Urinary bladder (tissue), 4 donors: Measurements from ENCODE around the gene CDH8. TPM values are rescaled to one million over a fixed set of nuclear protein-coding genes. Genes with fewer than 3 reads are reported as not detected.
"Not testable (repeated sequence)": the region's sequence is repeated elsewhere in the genome, so short reads cannot be mapped to it uniquely, and the experiment has no call there.

Source experiments
- DNase-seq: peaks from one replicate; pipeline ENCODE4 v3.0.0-alpha.2; 2015; ENCODE audit errors: extremely low spot score
- H3K27ac ChIP-seq: one replicate; pipeline ENCODE4 v1.5.1; 2013; ENCODE audit warnings: low read depth, mild to moderate bottlenecking, moderate library complexity
- H3K36me3 ChIP-seq: one replicate; pipeline ENCODE4 v1.6.1; 2013; ENCODE audit warnings: mild to moderate bottlenecking, moderate library complexity; ENCODE audit not compliant: insufficient read depth
- H3K4me1 ChIP-seq: one replicate; pipeline ENCODE4 v1.6.1; 2013; ENCODE audit warnings: mild to moderate bottlenecking, moderate library complexity; ENCODE audit not compliant: insufficient read depth
- H3K4me3 ChIP-seq: one replicate; pipeline ENCODE4 v1.5.1; 2013; ENCODE audit warnings: low read depth, low read length
- WGBS: extraction: QIAGEN DNeasy Blood & Tissue Kit; methylation state at CpG from one replicate; pipeline ENCODE4 v1.1.7; 2013; 5-methylcytosine and 5-hydroxymethylcytosine counted together
- polyA plus RNA-seq: library from polyadenylated mRNA; stranded (reverse); fragments of 200-250 nt; gene quantifications from one replicate; pipeline ENCODE4 v1.2.3, GENCODE V29; 2013
- total RNA-seq: library from RNA; depleted of rRNA; stranded (reverse); fragments of >200 nt; gene quantifications from one replicate; pipeline ENCODE4 v1.2.3, GENCODE V29; 2014
- donor health status: healthy with polysubstance abuse.
- donor health status: healthy.

Gene CDH8
- total and polyA plus RNA-seq, 2 donors, result 0.51 to 8.9 TPM

DNA sequence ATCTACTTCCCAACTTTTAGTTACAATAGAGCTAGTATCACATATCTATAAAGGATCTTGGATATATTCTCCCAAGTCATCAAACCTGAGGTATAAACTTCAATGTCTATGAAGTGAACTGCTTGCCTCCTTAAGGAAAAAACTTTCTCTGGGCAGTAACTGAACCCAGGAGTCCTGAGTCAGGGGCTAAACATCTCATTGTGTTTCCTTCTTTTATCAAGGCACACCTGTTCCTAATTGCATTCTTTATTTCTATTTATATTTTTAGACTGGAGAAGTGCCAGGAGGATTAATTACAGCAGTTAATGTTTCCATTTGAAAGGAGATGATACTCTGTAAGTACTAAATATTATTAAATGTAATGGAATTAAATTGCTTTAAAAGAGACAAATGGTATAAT, 98.6 kb downstream of the CDH8 start:
- no peaks in the 10 kb centered on the region for H3K4me1 ChIP-seq
- H3K27ac ChIP-seq, result no peak overlapping the region
- H3K36me3 ChIP-seq, result no peaks in the 10 kb centered on the region
- no peak overlapping the region for H3K4me3 ChIP-seq
- DNase-seq, result no peak

DNA sequence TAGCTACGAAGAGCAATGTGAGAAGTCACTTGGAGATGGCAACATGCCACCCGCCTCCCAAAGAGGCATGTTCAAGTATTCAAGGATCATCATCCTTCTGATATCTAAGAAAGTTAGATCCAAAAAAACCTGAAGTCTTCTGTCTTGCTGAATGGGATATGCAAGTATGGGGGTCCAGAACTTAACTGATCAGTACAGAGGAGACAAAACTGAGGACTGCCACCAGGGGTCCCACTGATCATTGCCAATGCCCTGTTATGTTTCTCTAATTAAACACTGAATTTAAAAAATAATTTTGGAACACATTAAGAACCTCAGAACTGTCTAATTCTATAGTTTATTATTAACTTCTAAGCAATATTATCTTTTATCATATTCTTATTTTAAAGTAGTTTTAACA, 99.7 kb downstream of the CDH8 start:
- WGBS, result 82% methylated on average over 2 of the region's 2 CpGs
- no peak for DNase-seq
- no peaks in the 10 kb centered on the region for H3K36me3 ChIP-seq
- H3K4me1 ChIP-seq, result no peaks in the 10 kb centered on the region
- no peak overlapping the region for H3K27ac ChIP-seq
- H3K4me3 ChIP-seq, result no peak overlapping the region

DNA sequence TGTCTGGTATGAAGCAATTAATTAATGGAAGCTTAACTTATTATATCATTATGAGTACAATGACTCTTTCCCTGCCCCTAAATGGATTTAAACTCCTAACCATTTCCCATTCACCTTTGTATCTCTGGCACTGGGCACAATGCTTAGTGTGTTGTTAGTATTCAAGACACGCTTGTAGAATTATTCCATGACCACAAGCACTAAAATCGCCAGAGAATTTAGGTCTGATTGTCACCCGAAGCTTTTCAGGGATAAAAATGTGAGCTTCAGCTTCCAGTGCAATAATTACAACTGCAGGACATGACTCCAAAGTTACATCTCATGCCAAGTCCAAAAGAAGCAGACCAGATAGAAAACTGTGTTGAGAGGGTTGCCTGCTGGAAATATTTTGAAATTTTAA, 101.6 kb downstream of the CDH8 start:
- no peaks in the 10 kb centered on the region for H3K4me1 ChIP-seq
- no peak overlapping the region for H3K27ac ChIP-seq
- H3K4me3 ChIP-seq, result no peak overlapping the region
- H3K36me3 ChIP-seq, result no peaks in the 10 kb centered on the region
- DNase-seq, result no peak
- 54% methylated on average over 3 of the region's 3 CpGs for WGBS

DNA sequence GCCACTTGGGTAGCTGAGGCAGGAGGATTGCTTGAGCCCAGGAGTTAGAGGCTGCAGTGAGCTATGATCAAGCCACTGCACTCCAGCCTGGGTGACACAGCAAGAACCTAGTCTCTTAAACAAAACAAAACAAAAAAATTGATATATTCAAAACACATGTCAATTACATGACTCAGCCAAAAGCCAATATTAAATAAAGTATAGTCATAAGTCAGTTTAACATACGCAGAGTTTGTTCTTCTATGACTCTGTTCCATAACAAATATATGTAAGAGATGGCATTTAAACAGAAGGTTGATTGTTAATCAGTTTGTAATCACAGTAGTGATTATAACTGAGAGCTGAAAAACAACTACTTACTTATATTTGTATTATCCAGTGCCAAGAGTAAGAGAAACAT, 106.5 kb downstream of the CDH8 start:
- 80% methylated on average over 1 of the region's 1 CpG for WGBS
- Histone ChIP-seq H3K27ac (no peak overlapping the region), H3K4me3 (no peak overlapping the region), H3K36me3 (no peaks in the 10 kb centered on the region), H3K4me1 (no peaks in the 10 kb centered on the region)
- DNase-seq, result no peak

DNA sequence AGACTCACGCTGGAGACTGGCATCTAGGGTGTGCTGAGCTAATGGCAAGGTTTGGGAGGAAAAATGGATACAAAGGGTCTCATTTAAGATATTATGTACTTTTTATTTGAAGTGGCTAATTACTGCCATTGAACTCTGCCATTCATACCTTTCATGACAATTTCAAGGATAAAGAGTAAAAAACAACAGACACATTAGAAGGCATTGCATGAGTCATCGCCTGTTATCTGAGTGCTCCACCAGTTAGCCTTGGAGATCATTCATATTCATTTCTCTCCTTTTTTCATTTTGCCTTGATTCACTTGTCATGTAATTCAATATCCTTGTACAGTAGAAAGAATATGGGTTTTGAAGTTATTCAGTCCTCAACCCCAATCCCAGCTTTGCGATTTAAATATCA, 109.5 kb downstream of the CDH8 start:
- no peak for DNase-seq
- Histone ChIP-seq H3K27ac (no peak overlapping the region), H3K36me3 (no peaks in the 10 kb centered on the region), H3K4me3 (no peak overlapping the region), H3K4me1 (no peaks in the 10 kb centered on the region)
- WGBS, result 89% methylated on average over 3 of the region's 3 CpGs

DNA sequence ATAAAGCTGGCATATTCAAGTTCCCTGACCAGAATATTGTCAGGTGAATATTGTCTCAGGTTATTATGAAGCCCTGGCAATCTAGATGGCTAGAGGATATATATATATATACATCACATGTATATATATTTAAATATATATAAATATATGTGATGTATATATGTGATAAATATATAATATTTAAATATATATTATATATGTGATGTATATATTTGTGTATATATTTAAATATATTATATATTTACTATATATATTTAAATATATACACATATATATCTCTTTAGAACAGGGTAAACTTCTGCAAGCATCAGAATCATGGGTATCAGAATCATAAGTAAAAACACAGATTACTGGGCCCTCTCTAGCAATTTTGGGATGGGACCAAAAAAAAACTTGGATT, 112.6 kb downstream of the CDH8 start:
- no peak overlapping the region for H3K4me3 ChIP-seq
- no peak for DNase-seq
- no peak overlapping the region for H3K27ac ChIP-seq
- H3K36me3 ChIP-seq, result no peaks in the 10 kb centered on the region
- H3K4me1 ChIP-seq, result no peaks in the 10 kb centered on the region

DNA sequence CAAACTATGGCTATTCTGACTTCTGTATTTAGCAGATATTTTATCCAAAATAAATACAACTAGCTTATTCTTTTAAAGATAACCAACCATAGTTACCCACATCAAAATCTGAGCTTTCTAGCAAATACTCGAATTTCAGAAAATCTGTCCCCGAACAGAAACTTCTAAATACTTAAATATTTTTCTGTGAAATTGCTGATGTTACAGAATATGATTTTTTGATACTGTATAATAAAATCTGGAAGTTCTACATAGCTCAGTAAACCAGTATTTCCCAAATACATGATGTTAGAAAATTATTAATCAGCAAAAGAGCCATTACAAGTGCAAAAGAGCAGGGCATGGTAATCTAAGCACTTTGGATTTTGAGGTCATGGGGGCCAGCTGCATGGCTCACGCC, 114.9 kb downstream of the CDH8 start:
- no peak for DNase-seq
- WGBS, result 89% methylated on average over 3 of the region's 3 CpGs

DNA sequence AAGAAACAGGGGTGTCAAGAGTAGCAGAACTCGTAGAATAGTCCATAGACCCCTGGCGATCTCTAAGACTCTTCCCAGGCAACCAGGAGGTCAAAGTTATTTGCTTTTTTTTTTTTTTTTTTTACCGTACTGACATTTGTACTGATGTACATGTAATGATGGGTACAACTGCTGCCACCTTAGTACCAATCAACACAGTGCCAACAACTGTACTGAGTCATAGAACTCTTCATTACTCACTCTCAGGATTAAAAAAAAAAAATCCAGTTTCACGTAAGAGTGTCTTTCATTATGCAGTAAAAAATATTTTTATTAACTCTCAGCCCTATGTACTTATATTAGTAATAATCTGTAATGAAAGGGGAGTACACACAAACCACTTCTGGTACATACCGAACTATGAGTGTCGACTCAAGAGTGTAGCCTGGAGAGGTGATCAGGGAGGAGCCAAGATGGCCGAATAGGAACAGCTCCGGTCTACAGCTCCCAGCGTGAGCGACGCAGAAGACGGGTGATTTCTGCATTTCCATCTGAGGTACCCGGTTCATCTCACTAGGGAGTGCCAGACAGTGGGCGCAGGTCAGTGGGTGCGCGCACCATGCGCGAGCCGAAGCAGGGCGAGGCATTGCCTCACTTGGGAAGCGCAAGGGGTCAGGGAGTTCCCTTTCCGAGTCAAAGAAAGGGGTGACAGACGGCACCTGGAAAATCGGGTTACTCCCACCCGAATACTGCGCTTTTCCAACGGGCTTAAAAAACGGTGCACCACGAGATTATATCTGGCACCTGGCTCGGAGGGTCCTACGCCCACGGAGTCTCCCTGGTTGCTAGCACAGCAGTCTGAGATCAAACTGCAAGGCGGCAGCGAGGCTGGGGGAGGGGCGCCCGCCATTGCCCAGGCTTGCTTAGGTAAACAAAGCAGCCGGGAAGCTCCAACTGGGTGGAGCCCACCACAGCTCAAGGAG, 118.1 kb downstream of the CDH8 start:
- H3K4me3 ChIP-seq, H3K4me1 ChIP-seq, H3K36me3 ChIP-seq, DNase-seq, H3K27ac ChIP-seq: not testable (repeated sequence)
- 85% methylated on average over 35 of the region's 37 CpGs for WGBS

More for the DNA sequence above, 114.9 kb downstream of the CDH8 start:
- no peaks in the 10 kb centered on the region for H3K36me3 ChIP-seq
- no peak overlapping the region for H3K4me3 ChIP-seq
- H3K27ac ChIP-seq, result no peak overlapping the region
- H3K4me1 ChIP-seq, result no peaks in the 10 kb centered on the region

DNA sequence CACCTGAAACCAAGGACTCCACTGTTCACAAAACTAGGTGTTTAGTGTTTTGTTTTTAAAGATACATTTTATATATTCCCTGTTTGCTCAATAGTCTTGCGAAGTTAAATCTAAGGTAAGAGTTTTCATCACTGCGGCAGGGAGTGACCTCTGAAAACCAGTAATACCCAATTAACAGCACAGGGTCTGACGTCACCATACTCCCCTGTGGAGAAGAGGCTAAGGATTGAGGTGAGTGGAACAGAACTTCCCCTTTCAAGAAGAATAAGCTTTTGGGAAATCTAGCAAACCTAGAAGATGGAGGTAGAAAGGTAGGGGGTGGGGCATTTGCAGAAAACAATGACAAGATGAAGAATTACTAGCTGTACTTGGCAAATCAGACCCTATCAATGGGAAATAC, 120.7 kb downstream of the CDH8 start:
- DNase-seq, result no peak
- H3K36me3 ChIP-seq, result no peaks in the 10 kb centered on the region
- H3K27ac ChIP-seq, result no peak overlapping the region
- WGBS, result 91% methylated on average over 3 of the region's 3 CpGs
- no peaks in the 10 kb centered on the region for H3K4me1 ChIP-seq
- no peak overlapping the region for H3K4me3 ChIP-seq

DNA sequence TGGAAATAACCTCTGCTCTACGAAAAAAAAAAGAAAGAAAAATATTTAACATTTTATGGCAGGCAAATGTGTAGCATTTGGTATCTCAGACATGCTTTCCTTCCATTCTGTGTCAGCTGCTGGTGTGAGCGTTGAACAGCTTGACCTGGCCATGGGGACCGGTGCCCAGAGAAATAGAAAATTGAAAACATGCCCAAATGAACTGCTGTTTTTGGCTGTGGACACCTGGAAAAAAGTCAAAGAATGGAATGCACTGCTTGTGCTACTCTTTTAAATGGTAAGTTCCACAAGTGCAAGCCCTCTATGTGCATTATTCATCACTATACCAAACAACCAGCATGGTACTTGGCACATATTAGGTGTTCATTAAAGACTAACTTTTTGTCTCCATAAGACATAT, 127.2 kb downstream of the CDH8 start:
- WGBS, result 58% methylated on average over 3 of the region's 3 CpGs
- H3K4me3 ChIP-seq, result no peak overlapping the region
- DNase-seq, result no peak

DNA sequence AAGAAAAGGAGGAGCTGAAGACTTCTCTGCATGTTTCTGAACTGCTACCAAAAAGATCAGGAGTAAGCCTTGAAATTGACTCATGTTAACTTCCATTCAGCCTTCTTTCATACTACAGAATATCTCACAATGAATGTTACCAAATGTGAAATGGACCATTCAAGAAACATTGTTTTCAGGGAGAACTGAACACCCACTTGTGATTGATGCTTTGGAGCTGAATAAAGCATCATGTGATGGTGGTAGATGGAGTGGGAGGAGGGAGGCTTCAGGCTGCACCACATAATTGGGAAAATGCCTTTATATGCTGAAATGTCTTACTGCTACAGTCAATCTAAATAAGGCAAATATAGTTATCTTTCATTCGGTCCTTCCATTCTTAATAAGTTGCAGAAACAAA, 127.8 kb downstream of the CDH8 start:
- H3K36me3 ChIP-seq, result no peaks in the 10 kb centered on the region
- H3K27ac ChIP-seq, result no peak overlapping the region
- H3K4me1 ChIP-seq, result no peaks in the 10 kb centered on the region
- WGBS, result 78% methylated on average over 1 of the region's 1 CpG
- no peak overlapping the region for H3K4me3 ChIP-seq
- no peak for DNase-seq

More for the DNA sequence above, 127.2 kb downstream of the CDH8 start:
- H3K4me1 ChIP-seq, result no peaks in the 10 kb centered on the region
- H3K27ac ChIP-seq, result no peak overlapping the region
- no peaks in the 10 kb centered on the region for H3K36me3 ChIP-seq

DNA sequence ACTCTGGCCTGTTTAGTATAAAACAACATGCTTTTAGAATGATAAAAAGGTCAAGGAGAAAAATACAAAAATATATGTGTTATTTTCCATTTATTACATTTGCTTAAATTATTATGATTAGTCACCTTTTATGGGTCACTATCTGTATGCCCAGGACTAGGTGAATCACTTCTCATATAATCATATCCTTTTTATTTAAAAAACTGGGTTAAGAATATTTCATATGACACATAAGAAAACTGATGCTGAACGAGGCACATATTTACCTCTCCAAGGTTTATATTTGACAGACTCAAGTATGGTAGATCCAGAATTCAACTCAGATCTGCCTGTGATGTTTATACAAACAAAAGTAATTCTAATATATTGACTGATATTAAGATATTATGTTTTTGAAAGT, 134.5 kb downstream of the CDH8 start:
- H3K4me1 ChIP-seq, result no peaks in the 10 kb centered on the region
- H3K4me3 ChIP-seq, result no peak overlapping the region
- no peaks in the 10 kb centered on the region for H3K36me3 ChIP-seq
- 70% methylated on average over 1 of the region's 1 CpG for WGBS
- H3K27ac ChIP-seq, result no peak overlapping the region
- no peak for DNase-seq

DNA sequence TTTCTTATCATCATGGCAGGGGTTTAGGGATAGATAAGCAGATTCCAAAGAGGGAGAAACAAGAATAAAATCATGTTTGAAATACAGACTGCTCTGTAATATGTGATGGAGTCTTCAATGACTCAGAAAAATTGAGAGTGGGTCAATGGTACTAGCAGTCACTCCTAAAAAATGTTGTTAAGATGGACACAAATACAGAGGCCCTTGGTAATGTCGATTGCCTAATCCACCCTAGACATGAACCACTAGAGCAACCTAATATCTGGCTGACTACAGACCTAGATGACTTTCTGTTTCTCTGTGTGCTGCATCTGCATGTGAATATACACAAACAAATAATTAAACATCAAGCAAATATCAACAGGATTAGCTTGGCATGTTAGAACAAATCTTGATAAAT, 135.8 kb downstream of the CDH8 start:
- H3K36me3 ChIP-seq, result no peaks in the 10 kb centered on the region
- H3K4me3 ChIP-seq, result no peak overlapping the region
- WGBS, result 53% methylated on average over 1 of the region's 1 CpG
- H3K27ac ChIP-seq, result no peak overlapping the region
- H3K4me1 ChIP-seq, result no peaks in the 10 kb centered on the region
- no peak for DNase-seq

DNA sequence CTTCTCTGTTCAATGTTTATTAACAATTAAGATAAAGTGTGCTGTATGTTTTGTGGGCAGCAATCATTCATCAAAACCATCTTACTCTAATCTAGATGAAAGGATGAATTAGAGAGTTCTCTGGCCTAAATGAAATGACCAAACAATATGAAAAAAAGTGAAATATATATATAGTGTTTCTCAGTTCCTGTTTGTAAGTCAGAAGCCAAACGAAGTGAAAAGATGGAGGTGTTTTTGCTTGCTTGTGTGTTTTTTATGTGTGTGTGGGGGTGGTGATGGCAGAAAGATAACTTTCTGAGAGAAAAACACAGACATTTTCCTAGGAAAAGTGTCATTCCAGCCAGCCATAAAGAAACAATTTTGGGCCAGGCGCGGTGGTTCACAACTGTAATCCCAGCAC, 138.6 kb downstream of the CDH8 start:
- Histone ChIP-seq H3K4me3 (no peak overlapping the region), H3K36me3 (no peaks in the 10 kb centered on the region), H3K4me1 (no peaks in the 10 kb centered on the region), H3K27ac (no peak overlapping the region)
- no peak for DNase-seq
- 55% methylated on average over 3 of the region's 3 CpGs for WGBS
